Astrocyte of the hippocampus (primary cell): ENCODE results near the gene PPFIA1.
A peak's percentile ranks its signal among the peaks of the same experiment; 100 is the strongest.

Experiments
- DNase-seq: peaks from one replicate; pipeline ENCODE4 v3.0.0; 2011; ENCODE audit warnings: low read depth, low spot score

The PPFIA1 gene

GRCh38 chr11:70297341-70297740, 26.9 kb downstream of the PPFIA1 start:
- no peak for DNase-seq

- DNase-seq = peak; percentile 73
These were observed 27.9 kb downstream of the PPFIA1 start for GRCh38 chr11:70298243-70298915.

GRCh38 chr11:70299636-70300035, 29.1 kb downstream of the PPFIA1 start:
- no peak for DNase-seq

GRCh38 chr11:70301191-70301590, 30.7 kb downstream of the PPFIA1 start:
- no peak for DNase-seq

- peak; percentile 31 for DNase-seq
These were observed 31.4 kb downstream of the PPFIA1 start for GRCh38 chr11:70301721-70302418.

GRCh38 chr11:70302419-70302752, 31.9 kb downstream of the PPFIA1 start:
- no peak for DNase-seq

GRCh38 chr11:70303070-70303469, 32.6 kb downstream of the PPFIA1 start:
- peak; percentile 69 for DNase-seq

- no peak for DNase-seq
These were observed 33.7 kb downstream of the PPFIA1 start for GRCh38 chr11:70304208-70304603.

- DNase-seq = no peak
These were observed 35.0 kb downstream of the PPFIA1 start for GRCh38 chr11:70305501-70305900.

GRCh38 chr11:70306586-70307033, 36.1 kb downstream of the PPFIA1 start:
- no peak for DNase-seq

- no peak for DNase-seq
These were observed 36.7 kb downstream of the PPFIA1 start for GRCh38 chr11:70307176-70307575.

GRCh38 chr11:70311616-70312015, 41.1 kb downstream of the PPFIA1 start:
- DNase-seq = no peak

GRCh38 chr11:70312401-70313357, 42.2 kb downstream of the PPFIA1 start:
- DNase-seq = no peak

GRCh38 chr11:70313945-70314344, 43.5 kb downstream of the PPFIA1 start:
- no peak for DNase-seq

- no peak for DNase-seq
These were observed 44.2 kb downstream of the PPFIA1 start for GRCh38 chr11:70314730-70315129.

GRCh38 chr11:70315716-70316115, 45.2 kb downstream of the PPFIA1 start:
- DNase-seq = no peak

GRCh38 chr11:70317581-70318305, 47.3 kb downstream of the PPFIA1 start:
- DNase-seq = no peak

GRCh38 chr11:70319396-70320076, 49.0 kb downstream of the PPFIA1 start:
- DNase-seq = peak; percentile 34

GRCh38 chr11:70322666-70323065, 52.2 kb downstream of the PPFIA1 start:
- DNase-seq = no peak

GRCh38 chr11:70323806-70324205, 53.3 kb downstream of the PPFIA1 start:
- DNase-seq = peak; percentile 19
